ENCODE data around the gene TMEM107.

The TMEM107 gene

GRCh38 chr17:8161289-8162232, 14.6 kb downstream of the TMEM107 start:
- no peak for DNase-seq

GRCh38 chr17:8160741-8161221, 15.4 kb downstream of the TMEM107 start:
- no peak for DNase-seq

- DNase-seq: no peak
These were observed 16.0 kb downstream of the TMEM107 start for GRCh38 chr17:8160224-8160577.

- DNase-seq: no peak
These were observed 16.5 kb downstream of the TMEM107 start for GRCh38 chr17:8159459-8160223.

- no peak for DNase-seq
These were observed 17.2 kb downstream of the TMEM107 start for GRCh38 chr17:8159032-8159400.

GRCh38 chr17:8158267-8159031, 17.7 kb downstream of the TMEM107 start:
- no peak for DNase-seq

- DNase-seq: peak; percentile 89
These were observed 19.8 kb downstream of the TMEM107 start for GRCh38 chr17:8156246-8156992.

- no peak for DNase-seq
These were observed 20.3 kb downstream of the TMEM107 start for GRCh38 chr17:8155996-8156245.

- no peak for DNase-seq
These were observed 20.8 kb downstream of the TMEM107 start for GRCh38 chr17:8155231-8155995.

- no peak for DNase-seq
These were observed 21.5 kb downstream of the TMEM107 start for GRCh38 chr17:8154608-8155155.

- DNase-seq: no peak
These were observed 22.1 kb downstream of the TMEM107 start for GRCh38 chr17:8153957-8154607.

GRCh38 chr17:8153525-8153956, 22.6 kb downstream of the TMEM107 start:
- no peak for DNase-seq

- no peak for DNase-seq
These were observed 23.1 kb downstream of the TMEM107 start for GRCh38 chr17:8153031-8153451.

GRCh38 chr17:8152112-8152775, 23.9 kb downstream of the TMEM107 start, which contains the start of gene PER1:
Gene PER1, minus strand, starts transcription at chr17:8152404. Its CDS starts 1,698 bp downstream, at chr17:8150706.
- DNase-seq: peak; percentile 40

- DNase-seq: no peak
These were observed 24.5 kb downstream of the TMEM107 start for GRCh38 chr17:8151641-8152111.

- no peak for DNase-seq
These were observed 25.0 kb downstream of the TMEM107 start for GRCh38 chr17:8151120-8151640.

GRCh38 chr17:8150194-8151119, 25.7 kb downstream of the TMEM107 start:
- DNase-seq: no peak

GRCh38 chr17:8149419-8150193, 26.6 kb downstream of the TMEM107 start:
- DNase-seq: no peak

Measured in NCI-H187 treated with DMSO at 0.1 percent for 48 hours (cell line).